ENCODE data around the gene FUS. TPM values are rescaled to one million over a fixed set of nuclear protein-coding genes. Genes with fewer than 3 reads are reported as not detected.

FUS gene
- total and polyA plus RNA-seq, 2 of the 13 experiments (the other 11 are each of a cell fraction or from before 2014, with no cell fraction given), result 68.1 to 168 TPM

GRCh38 chr16:31181102-31181830 lies 1.3 kb downstream of the FUS start (continued):
- 0 out of 2 replicates have a peak, but pooled peaks have one; percentile 3 for TF ChIP-seq MYPOP (CRISPR knock-in tag; IDR thresholded peaks at IDR 0.05)
- 0 out of 2 replicates have a peak, but pooled peaks have one; percentile 62 for TF ChIP-seq ZNF572 (CRISPR knock-in tag; IDR thresholded peaks at IDR 0.05)

- Histone ChIP-seq H3K79me2 (ENCODE audit: insufficient read depth, low read length) (peaks cover 71% of the 10 kb centered on the region), H2AFZ (ENCODE audit: low read length) (no peak overlapping the region), H3K27ac (ENCODE audit: extremely low read length, insufficient read depth, low read length) (no peak overlapping the region), H3K9ac (ENCODE audit: insufficient read depth, low read depth, low read length) (peak overlapping the region; percentile 98), H3K9me3 (ENCODE audit: low read length) (no peaks in the 10 kb centered on the region), H4K20me1 (ENCODE audit: insufficient read depth, low read length) (peaks cover 69% of the 10 kb centered on the region), H3K27me3 (ENCODE audit: control insufficient read depth in 1 of 2, insufficient read depth in 2 of 2, low read length in 2 of 2) (no peaks in the 10 kb centered on the region; a peak in 1 of 5 replicates), H3K4me1 (ENCODE audit: insufficient read depth, low read length) (peaks cover 54% of the 10 kb centered on the region), H3K36me3 (replicated peaks in 1 of 2; ENCODE audit: control insufficient read depth in 1 of 2, insufficient read depth in 2 of 2, low read length in 2 of 2) (peaks cover 31 to 56% of the 10 kb centered on the region in 2 experiments), H3K4me2 (ENCODE audit: low read depth, low read length) (peak overlapping the region; percentile 90), H3K4me3 (replicated peaks in 1 of 3; ENCODE audit: insufficient read depth in 1 of 3, low read depth in 2 of 3, low read length in 3 of 3) (peak overlapping the region; percentile 90 to 93 (median 93))
- FAIRE-seq, result no peak
- in situ Hi-C loops (cut with HindIII; ENCODE audit: extremely low pct_ligation_motif_present, low pct_unique_long_range_greater_than_20kb) (no loop called here), intact Hi-C loops (cut with micrococcal nuclease; ENCODE audit: unreplicated experiment) (no loop called here)
- 22% methylated on average over 7 of the region's 7 CpGs for WGBS (ENCODE audit: low lambda C conversion rate)
- no peak for TF ChIP-seq ZNF138 (CRISPR knock-in tag; IDR thresholded peaks at IDR 0.05; ENCODE audit: low read depth)
- 0 out of 2 replicates have a peak, but pooled peaks have one; percentile 13 for TF ChIP-seq ZFY (CRISPR knock-in tag; IDR thresholded peaks at IDR 0.05)
- TF ChIP-seq ZFX (CRISPR knock-in tag; IDR thresholded peaks at IDR 0.05; ENCODE audit: low read depth), result peak; percentile 43; the same call in 1 of the 2 replicates
- TF ChIP-seq ZNF574 (CRISPR knock-in tag; IDR thresholded peaks at IDR 0.05), result peak; percentile 37; the same call in 1 of the 2 replicates
- TF ChIP-seq RBM22 (optimal IDR thresholded peaks at IDR 0.05; ENCODE audit: low read length), result peak; percentile 40
- 0 out of 2 replicates have a peak, but pooled peaks have one; percentile 26 for TF ChIP-seq IRF9 (CRISPR knock-in tag; IDR thresholded peaks at IDR 0.05; ENCODE audit: borderline replicate concordance)
- TF ChIP-seq AKAP8 (CRISPR knock-in tag; IDR thresholded peaks at IDR 0.05), result peak; percentile 42; the same call in 1 of the 2 replicates
- TF ChIP-seq WIZ (CRISPR knock-in tag; IDR thresholded peaks at IDR 0.05), result no peak
- TF ChIP-seq POGK (CRISPR knock-in tag; conservative IDR thresholded peaks at IDR 0.05), result no peak
- no peak for TF ChIP-seq DPF2 (CRISPR knock-in tag; IDR thresholded peaks at IDR 0.05; ENCODE audit: borderline replicate concordance, low read depth)
- ChIA-PET POLR2A (interaction anchor here (1.1 to 1.6 kb wide), 5 partner anchors 13 to 65 kb away, joined by 3 to 5 read pairs (median 4); partner anchors contain the start of gene KAT8), CTCF (ENCODE audit: low intra/inter-chr PET ratio, low total read pairs) (no interaction called here)
- BruUV-seq (replicated peaks), result no TSS peak
- ATAC-seq, result no peak
- DNase-seq (ENCODE audit: low spot score), result no peak
These were observed 2.5 kb downstream of the FUS start for GRCh38 chr16:31182391-31182790.

Measured in HepG2 (cell line).